ENCODE data around the gene HLA-E.
"Not testable (repeated sequence)": the region's sequence is repeated elsewhere in the genome, so short reads cannot be mapped to it uniquely, and the experiment has no call there.

HLA-E gene

DNA sequence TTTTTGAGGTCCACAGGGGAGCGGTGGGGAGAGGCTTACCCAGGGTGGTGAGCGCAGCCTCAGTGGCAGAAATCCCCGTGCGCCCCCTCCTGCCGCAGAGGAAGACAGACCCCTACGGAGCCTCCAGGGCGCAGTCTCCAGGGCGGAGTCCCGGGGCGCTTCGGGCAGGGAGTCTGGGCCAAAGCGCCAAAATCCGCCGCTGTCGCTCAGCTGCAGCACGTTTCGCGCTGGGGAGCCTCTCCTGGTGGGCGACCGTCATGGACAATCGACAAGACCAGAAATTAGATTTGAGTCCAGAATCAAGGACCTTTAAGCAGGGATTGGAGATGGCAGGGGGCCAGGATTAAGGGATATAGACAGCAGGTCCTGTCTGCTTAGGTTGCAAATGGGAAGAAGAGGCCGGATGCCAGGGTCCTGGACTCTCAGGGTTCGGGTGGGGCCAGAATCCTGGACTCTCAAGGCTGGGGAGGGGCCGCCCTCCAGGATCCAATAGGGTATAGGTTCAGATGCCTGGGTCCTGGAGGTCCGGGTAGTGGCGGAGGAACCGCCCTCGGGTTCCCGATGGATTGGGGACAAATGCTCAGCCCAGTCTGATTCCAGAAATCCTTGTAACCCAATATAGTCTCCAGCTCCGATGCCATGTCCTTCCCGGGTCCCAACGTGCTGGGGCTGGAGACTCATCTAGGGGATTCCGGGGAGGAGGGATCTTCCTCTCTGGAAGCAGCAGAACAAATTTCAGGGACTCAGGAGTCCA lies 7.9 kb upstream of the HLA-E start:
- DNase-seq, result no peak

- peak; percentile 87 for DNase-seq
These were observed 7.2 kb upstream of the HLA-E start for GRCh38 chr6:30481965-30482644.

DNA sequence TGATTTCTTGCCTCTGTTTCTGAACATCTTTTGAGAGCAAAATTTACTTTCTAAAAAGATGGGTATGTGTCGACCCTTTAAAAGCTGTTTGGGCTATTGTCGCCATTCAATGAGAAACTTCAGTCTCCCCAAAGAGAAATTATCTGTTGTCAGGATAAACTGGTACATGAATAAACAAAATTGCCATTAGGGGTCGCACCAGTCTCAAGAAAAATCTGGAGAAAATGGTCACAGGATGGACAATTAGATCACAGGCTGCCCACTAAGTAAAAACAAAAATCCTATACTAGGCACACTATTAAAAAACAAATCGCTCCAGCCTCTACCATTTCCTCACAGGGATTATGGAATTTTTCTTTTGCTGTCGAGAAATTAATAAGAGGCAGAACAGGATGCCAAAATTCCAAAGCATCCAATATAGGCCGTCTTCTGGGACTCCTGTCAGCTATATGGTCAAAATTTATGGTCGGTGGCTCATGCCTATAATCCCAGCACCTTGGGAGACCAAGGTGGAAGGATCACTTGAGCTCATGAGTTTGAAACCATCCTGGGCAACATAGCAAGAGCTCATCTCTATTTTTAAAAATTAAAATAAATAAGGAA lies 5.5 kb upstream of the HLA-E start:
- DNase-seq, result no peak

DNA sequence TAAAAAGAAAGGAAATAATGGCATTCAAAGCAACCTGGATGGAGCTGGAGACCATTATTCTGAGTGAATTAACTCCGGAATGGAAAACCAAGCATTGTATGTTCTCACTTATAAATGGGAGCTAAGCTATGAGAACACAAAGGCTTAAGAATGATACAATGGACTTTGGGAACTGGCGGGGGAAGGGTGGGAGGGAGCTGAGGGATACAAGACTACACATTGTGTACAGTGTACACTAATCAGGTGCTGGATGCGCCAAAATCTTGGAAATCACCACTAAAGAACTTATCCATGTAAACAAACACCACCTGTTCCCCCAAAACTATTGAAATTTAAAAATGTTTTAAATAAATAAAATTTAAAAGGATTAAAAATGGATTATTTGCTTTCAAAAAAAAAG lies 4.1 kb upstream of the HLA-E start:
- no peak for DNase-seq

GRCh38 chr6:30487926-30488325 lies 1.4 kb upstream of the HLA-E start:
- no peak for DNase-seq

- DNase-seq, result not testable (repeated sequence)
These were observed 620 bp upstream of the HLA-E start for GRCh38 chr6:30488697-30489080.

DNA sequence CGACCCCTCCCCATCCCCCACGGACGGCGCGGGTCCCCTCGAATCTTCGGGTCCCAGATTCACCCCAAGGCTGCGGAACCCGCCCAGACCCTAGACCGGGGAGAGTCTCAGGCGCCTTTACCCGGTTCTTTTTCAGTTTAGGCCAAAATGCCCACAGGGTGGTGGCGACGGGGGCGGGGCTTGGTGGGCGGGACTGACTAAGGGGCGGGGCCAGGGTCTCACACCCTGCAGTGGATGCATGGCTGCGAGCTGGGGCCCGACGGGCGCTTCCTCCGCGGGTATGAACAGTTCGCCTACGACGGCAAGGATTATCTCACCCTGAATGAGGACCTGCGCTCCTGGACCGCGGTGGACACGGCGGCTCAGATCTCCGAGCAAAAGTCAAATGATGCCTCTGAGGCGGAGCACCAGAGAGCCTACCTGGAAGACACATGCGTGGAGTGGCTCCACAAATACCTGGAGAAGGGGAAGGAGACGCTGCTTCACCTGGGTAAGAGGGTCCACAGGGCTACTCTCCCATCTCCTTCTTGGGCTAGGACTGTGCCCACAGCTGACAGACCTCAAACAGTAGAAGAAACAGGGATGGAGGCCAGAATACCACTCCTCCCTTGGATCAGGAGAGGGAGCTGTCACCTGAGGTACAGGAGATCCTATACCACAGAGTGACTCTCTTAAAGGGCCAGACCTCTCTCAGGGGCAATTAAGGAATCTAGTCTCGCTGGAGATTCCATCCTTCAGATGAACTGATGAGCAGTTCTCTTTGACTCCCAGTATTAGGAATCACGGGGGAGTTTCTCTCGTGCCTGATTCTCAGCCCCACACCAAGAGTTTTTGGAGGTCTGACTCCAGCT lies 942 bp downstream of the HLA-E start:
- DNase-seq, result peak; percentile 82

DNA sequence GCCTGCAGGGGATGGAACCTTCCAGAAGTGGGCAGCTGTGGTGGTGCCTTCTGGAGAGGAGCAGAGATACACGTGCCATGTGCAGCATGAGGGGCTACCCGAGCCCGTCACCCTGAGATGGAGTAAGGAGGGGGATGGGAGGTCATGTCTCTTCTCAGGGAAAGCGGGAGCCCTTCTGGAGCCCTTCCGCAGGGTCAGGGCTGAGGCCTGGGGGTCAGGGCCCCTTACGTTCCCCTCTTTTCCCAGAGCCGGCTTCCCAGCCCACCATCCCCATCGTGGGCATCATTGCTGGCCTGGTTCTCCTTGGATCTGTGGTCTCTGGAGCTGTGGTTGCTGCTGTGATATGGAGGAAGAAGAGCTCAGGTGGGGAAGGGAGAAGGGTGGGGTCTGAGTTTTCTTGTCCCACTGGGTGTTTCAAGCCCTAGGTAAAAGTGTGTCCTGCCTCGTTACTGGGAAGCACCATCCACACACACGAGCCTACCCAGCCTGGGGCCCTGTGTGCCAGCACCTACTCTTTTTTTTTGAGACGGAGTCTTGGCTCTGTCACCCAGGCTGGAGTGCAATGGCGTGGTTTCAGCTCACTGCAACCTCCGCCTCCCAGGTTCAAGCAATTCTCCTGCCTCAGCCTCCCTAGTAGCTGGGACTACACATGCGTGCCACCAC lies 2.1 kb downstream of the HLA-E start:
- not testable (repeated sequence) for DNase-seq

GRCh38 chr6:30491991-30492952 lies 3.0 kb downstream of the HLA-E start:
- DNase-seq, result no peak

DNA sequence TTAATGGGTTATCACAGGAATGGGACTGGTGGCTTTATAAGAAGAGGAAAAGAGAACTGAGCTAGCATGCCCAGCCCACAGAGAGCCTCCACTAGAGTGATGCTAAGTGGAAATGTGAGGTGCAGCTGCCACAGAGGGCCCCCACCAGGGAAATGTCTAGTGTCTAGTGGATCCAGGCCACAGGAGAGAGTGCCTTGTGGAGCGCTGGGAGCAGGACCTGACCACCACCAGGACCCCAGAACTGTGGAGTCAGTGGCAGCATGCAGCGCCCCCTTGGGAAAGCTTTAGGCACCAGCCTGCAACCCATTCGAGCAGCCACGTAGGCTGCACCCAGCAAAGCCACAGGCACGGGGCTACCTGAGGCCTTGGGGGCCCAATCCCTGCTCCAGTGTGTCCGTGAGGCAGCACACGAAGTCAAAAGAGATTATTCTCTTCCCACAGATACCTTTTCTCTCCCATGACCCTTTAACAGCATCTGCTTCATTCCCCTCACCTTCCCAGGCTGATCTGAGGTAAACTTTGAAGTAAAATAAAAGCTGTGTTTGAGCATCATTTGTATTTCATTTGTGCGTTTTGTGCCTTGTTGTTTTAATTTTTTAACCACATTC lies 4.4 kb downstream of the HLA-E start:
- no peak for DNase-seq

GRCh38 chr6:30494291-30494861 lies 5.1 kb downstream of the HLA-E start:
- DNase-seq, result no peak

DNA sequence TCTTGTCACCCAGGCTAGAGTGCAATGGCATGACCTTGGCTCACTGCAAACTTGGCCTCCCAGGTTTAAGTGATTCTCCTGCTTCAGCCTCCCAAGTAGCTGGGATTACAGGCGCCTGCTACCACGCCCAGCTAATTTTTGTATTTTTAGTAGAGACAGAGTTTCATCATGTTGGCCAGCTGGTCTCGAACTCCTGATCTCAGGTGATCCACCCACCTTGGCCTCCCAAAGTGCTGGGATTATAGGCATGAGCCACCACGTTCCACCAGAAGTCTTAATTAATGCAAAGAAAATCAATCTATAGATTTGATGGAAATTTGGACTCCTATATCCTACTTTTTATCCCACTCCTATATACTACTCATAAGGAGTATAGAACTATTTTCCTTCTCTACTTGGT lies 5.8 kb downstream of the HLA-E start:
- not testable (repeated sequence) for DNase-seq

- DNase-seq, result no peak
These were observed 6.7 kb downstream of the HLA-E start for GRCh38 chr6:30495993-30496392.

DNA sequence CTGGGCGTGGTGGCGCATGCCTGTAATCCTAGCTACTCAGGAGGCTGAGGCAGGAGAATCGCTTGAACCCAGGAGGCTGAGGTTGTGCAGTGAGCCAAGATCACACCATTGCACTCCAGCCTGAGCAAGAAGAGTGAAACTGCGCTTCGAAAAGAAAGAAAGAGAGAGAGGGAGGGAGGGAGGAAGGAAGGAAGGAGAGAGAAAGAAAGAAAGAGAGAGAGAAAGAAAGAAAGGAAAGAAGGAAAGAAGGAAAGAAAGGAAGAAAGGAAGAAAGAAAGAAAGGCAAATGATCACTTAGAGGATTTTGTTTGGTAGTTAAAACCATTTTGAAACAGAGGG lies 7.9 kb downstream of the HLA-E start:
- DNase-seq, result not testable (repeated sequence)

DNA sequence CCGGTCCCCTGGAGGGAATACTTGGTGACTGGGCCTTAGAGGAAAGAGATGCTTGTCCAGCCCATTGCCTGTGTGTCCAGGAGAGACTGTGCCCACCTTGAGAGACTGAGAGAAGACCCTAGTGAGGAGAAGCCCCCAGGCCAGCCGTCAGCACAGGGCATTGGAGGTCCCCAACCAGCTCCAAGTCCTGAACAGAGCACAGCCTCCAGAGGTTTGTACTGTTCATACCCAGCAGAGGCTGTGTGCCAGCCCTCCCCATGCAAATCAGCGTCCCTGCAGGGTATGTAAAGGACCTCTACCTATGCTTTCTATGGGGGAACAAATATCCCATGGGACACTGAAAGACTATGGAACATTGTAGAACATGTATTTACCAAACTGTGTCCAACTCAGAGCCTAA lies 8.4 kb downstream of the HLA-E start:
- DNase-seq, result no peak

DNA sequence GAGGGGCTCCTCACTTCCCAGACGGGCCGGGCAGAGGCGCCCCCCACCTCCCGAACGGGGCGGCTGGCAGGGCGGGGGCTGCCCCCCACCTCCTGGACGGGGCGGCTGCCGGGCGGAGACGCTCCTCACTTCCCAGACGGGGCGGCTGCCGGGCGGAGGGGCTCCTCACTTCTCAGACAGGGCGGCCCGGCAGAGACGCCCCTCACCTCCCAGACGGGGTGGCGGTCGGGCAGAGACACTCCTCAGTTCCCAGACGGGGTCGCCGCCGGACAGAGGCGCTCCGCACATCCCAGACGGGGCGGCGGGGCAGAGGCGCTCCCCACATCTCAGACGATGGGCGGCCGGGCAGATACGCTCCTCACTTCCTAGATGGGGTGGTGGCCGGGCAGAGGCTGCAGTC lies 9.4 kb downstream of the HLA-E start:
- not testable (repeated sequence) for DNase-seq

DNA sequence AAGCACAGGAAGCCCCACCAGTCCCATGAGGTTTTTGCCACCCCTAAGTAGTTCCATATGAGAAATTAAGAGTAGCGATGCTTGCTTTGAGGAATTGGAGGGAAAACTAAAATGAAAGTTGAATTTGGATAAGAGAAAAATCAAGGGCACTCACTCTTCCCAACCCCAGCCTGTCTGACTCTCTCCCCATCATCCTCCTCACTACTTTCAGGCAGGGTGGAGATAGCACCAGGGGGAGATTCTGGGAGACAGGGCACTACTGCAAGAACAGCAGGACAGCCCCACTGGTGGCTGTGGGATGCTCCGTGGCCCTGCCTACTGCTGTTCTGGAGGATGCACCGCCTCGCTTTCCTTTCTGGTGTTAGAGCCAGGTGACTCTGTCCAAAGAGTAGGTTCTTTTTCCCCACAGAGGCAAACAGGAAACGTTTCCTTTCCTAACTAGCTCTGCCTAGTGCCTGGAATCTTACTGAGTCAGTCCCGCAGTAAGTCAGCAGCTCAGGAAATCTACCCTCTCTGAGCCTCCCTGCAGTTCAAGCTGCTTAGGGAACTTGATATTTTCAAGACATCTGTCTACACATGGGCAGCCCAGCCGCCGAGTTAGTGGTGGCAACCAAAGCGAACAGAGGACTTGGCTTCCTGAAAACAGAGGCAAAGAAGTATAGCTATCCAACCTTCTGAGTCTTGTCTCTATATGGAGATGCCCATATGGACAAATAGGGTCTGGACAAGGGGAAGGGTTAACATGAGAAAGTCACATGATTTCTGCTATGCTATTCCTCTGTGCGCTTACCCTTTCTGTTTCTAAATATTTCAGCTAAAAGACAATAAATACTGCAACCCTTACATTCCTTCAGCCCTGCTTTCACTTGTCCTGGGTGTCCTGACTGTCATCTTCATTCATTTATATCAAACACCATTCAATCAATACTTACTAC lies 11.4 kb downstream of the HLA-E start:
- no peak for DNase-seq

GRCh38 chr6:30507849-30508827 lies 18.8 kb downstream of the HLA-E start:
- DNase-seq, result no peak

All from right forelimb (tissue), 1 donor.